ENCODE measurements around the gene MEGF11. TPM values are rescaled to one million over a fixed set of nuclear protein-coding genes. Genes with fewer than 3 reads are reported as not detected.

Gene MEGF11
- total RNA-seq, 1 experiment from 2014 or later, result 1.2 TPM

DNA sequence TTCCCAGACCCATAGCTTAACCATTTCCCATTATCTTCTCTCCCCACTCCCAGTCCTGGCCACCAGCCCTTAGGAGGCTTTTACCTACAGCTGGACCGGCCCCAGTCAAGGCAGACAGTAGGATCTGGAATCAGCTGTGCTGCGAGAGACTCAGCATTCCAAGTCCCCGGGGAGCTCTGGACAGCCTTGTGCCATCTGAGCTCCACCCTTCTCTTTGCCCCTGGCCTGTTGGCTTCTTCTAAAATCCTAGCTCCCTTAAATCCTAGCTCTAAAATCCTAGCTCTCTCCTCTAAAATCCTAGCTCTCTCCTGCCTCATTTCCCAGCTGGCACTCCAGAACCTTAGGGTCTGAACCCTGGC lies 21.3 kb downstream of the MEGF11 start:
- Histone ChIP-seq H4K20me1 (ENCODE audit: control insufficient read depth, insufficient read depth, insufficient read length) (no peaks in the 10 kb centered on the region), H3K23ac (ENCODE audit: insufficient read length, low read depth, low read length) (no peak overlapping the region), H3T11ph (ENCODE audit: low read length) (no peak overlapping the region), H2AFZ (ENCODE audit: low read length) (no peak overlapping the region), H2BK5ac (ENCODE audit: insufficient read length, low read length) (no peak overlapping the region), H2BK15ac (ENCODE audit: low read depth, low read length) (no peak overlapping the region), H3K4me2 (ENCODE audit: insufficient read depth, insufficient read length, low read length) (no peak overlapping the region), H2BK120ac (ENCODE audit: low read depth, low read length, poor library complexity, severe bottlenecking) (no peak overlapping the region), H3K18ac (ENCODE audit: insufficient read length, low read depth, low read length) (no peak overlapping the region), H4K8ac (replicated peaks; ENCODE audit: insufficient read length, low read depth, low read length) (no peak overlapping the region), H3K79me1 (ENCODE audit: insufficient read depth, low read depth, low read length, poor library complexity, severe bottlenecking) (no peaks in the 10 kb centered on the region), H3K4ac (ENCODE audit: low read depth, low read length) (no peak overlapping the region), H4K91ac (ENCODE audit: insufficient read length, low read depth, low read length) (no peak overlapping the region), H3K9ac (ENCODE audit: extremely low read depth, insufficient read length, low read length) (no peak overlapping the region), H3K9me3 (ENCODE audit: control insufficient read depth, low read depth, low read length) (no peaks in the 10 kb centered on the region), H3K79me2 (ENCODE audit: insufficient read depth, low read length) (no peaks in the 10 kb centered on the region), H2AK5ac (ENCODE audit: insufficient read length, low read length) (no peak overlapping the region), H3K23me2 (ENCODE audit: insufficient read length, low read depth, low read length, poor library complexity, severe bottlenecking) (no peaks in the 10 kb centered on the region), H2BK20ac (ENCODE audit: low read depth, low read length, poor library complexity, severe bottlenecking) (no peak overlapping the region), H4K5ac (ENCODE audit: insufficient read length, low read depth, low read length) (no peak overlapping the region), H3K27ac (ENCODE audit: insufficient read length, low read depth, low read length) (no peak overlapping the region), H3K4me1 (ENCODE audit: insufficient read depth, low read length) (no peaks in the 10 kb centered on the region), H3K27me3 (ENCODE audit: insufficient read depth, low read length) (no peaks in the 10 kb centered on the region), H3K56ac (ENCODE audit: insufficient read length, low read depth, low read length) (no peak overlapping the region), H2BK12ac (ENCODE audit: insufficient read length, low read depth, low read length) (no peak overlapping the region), H3K14ac (ENCODE audit: insufficient read depth, low read length) (no peak overlapping the region)
- Mint-ChIP-seq H3K27ac (no peak overlapping the region; a peak in 1 of 7 replicates), H3K36me3 (ENCODE audit: insufficient read depth in 1 of 3, low read depth in 3 of 3) (peaks cover 2 to 9% (median 2%) of the 10 kb centered on the region in 3 experiments; a peak in 6 of 7 replicates), H3K4me1 (peaks cover 1 to 20% of the 10 kb centered on the region in 2 experiments), H3K9me3 (peaks cover 2 to 3% of the 10 kb centered on the region in 2 experiments; a peak in 3 of 5 replicates), H3K27me3 (ENCODE audit: low read depth) (peaks cover 28% of the 10 kb centered on the region), H3K4me3 (no peak overlapping the region)
- WGBS (ENCODE audit: extremely low coverage, insufficient read length, low lambda C conversion rate), result no CpG with 5 or more reads among the region's 3 CpGs
- TF ChIP-seq CTCF (conservative IDR thresholded peaks at IDR 0.05), result no peak
- no peak for DNase-seq
